ENCODE data around the gene CD82. TPM values are rescaled to one million over a fixed set of nuclear protein-coding genes. Genes with fewer than 3 reads are reported as not detected.

CD82 gene
- polyA plus RNA-seq, 1 of the 3 experiments (the other 2 are of a cell fraction), result 39.2 TPM

DNA sequence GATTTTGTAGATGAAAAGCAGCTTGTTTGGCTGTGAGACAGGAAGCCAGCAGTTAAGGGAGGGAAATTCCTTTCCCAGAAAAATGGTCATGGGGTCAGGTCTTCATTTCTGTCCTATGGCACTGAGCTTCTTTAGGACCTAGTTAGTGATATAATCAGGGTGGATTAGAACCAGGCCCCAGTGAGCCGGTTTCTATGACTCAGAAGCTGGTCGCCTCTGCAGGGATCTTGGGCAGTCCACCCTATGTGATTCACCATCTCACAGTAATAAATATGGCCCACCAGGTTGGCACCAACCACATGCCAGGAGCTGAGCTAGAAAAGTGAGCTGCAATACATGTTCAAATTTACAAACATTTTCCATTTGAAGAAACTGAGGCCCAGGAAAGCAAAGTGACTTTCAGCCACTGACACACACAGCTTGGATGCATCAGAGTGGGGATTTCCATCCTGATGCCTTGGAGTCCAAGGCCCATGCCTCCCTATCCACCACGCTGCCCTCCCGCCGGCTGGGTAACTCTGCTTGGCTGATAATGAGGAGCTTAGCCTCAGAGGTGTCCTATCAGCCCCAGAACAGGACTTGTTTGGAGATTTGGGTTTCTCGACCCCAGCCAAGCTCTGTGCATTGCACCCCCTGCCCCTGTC is 42.0 kb downstream of the CD82 start:
- no peaks in the 10 kb centered on the region for H3K79me2 ChIP-seq (ENCODE audit: insufficient read depth)
- WGBS (ENCODE audit: low lambda C conversion rate), result 57% methylated on average over 6 of the region's 6 CpGs
- H3K36me3 ChIP-seq (replicated peaks in 1 of 2; ENCODE audit: control insufficient read depth in 1 of 2, insufficient read depth in 2 of 2, low read length in 1 of 2), result no peaks in the 10 kb centered on the region
- no peaks in the 10 kb centered on the region for H3K9me3 ChIP-seq
- no peaks in the 10 kb centered on the region for H3F3A ChIP-seq (replicated peaks; ENCODE audit: insufficient read depth)
- no peak overlapping the region for H3K27ac ChIP-seq (ENCODE audit: low read depth in 2 of 2, low read length in 1 of 2)
- no peak overlapping the region for H3K4me2 ChIP-seq
- no peak overlapping the region for H2AFZ ChIP-seq (ENCODE audit: low read depth)
- H3K9me2 ChIP-seq, result no peaks in the 10 kb centered on the region
- H3K4me1 ChIP-seq (ENCODE audit: control insufficient read depth in 1 of 2, insufficient read depth in 2 of 2, low read depth in 1 of 2, low read length in 1 of 2), result peaks cover 0 to 16% of the 10 kb centered on the region in 2 experiments; a peak in 1 of 4 replicates
- no peak overlapping the region for H3K9ac ChIP-seq
- peak; percentile 43 for TF ChIP-seq TCF12 (IDR thresholded peaks at IDR 0.05)
- TF ChIP-seq NFIC (IDR thresholded peaks at IDR 0.05; ENCODE audit: borderline replicate concordance), result peak; percentile 17; the same call in 1 of the 2 replicates
- TF ChIP-seq ZBTB33 (IDR thresholded peaks at IDR 0.05; ENCODE audit: borderline replicate concordance, low read depth), result no peak
- no peak for TF ChIP-seq EZH2phosphoT487 (IDR thresholded peaks at IDR 0.05; ENCODE audit: borderline replicate concordance, low read depth)
- peak; percentile 31; the same call in 1 of the 2 replicates for TF ChIP-seq FOSL2 (IDR thresholded peaks at IDR 0.05; ENCODE audit: borderline replicate concordance, low read depth)
- TF ChIP-seq EP300 (IDR thresholded peaks at IDR 0.05; ENCODE audit: borderline replicate concordance in 1 of 2, low read depth in 1 of 2, low read length in 1 of 2), result no peak
- TF ChIP-seq FOXM1 (IDR thresholded peaks at IDR 0.05; ENCODE audit: low read depth), result no peak
- ChIA-PET POLR2A (interaction anchor here (0.6 kb wide), 1 partner anchor 63 kb away, joined by 3 read pairs; no protein-coding TSS in a partner anchor), CTCF (interaction anchor here (0.6 to 7.2 kb wide), 8 partner anchors 9 to 322 kb away, joined by 3 to 63 read pairs (median 4); no protein-coding TSS in a partner anchor)
- H3K27me3 ChIP-seq (ENCODE audit: insufficient read depth), result no peaks in the 10 kb centered on the region
- H3K4me3 ChIP-seq (ENCODE audit: low read depth in 2 of 2, low read length in 1 of 2), result no peak overlapping the region
- DNase-seq, result no peak
- H4K20me1 ChIP-seq (ENCODE audit: insufficient read depth), result no peaks in the 10 kb centered on the region

DNA sequence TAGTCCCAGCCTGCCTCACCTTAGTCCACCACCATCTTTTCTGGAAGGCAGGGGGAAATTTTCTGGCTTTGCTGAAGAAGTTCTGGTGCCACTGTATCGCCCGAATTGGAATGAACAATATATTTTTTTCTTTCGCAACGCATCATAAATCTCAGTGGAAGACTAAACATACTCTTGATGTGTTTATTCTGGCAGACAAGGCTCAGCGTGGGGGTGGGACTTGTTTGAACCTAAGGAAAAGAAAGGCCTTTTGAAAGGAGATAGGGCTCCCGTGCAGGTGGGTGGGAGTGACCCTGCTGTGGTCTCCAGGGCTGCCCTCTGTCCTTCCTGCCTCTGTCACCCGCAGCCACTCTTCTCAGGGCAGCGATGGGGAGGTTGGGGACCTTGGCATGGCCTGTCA is 42.5 kb downstream of the CD82 start:
- Histone ChIP-seq H3K4me1 (ENCODE audit: control insufficient read depth in 1 of 2, insufficient read depth in 2 of 2, low read depth in 1 of 2, low read length in 1 of 2) (peaks cover 0 to 11% of the 10 kb centered on the region in 2 experiments; a peak in 1 of 4 replicates), H2AFZ (ENCODE audit: low read depth) (no peak overlapping the region), H3K4me2 (no peak overlapping the region), H4K20me1 (ENCODE audit: insufficient read depth) (no peaks in the 10 kb centered on the region), H3K27me3 (ENCODE audit: insufficient read depth) (no peaks in the 10 kb centered on the region), H3F3A (replicated peaks; ENCODE audit: insufficient read depth) (no peaks in the 10 kb centered on the region), H3K36me3 (replicated peaks in 1 of 2; ENCODE audit: control insufficient read depth in 1 of 2, insufficient read depth in 2 of 2, low read length in 1 of 2) (no peaks in the 10 kb centered on the region), H3K9ac (no peak overlapping the region), H3K79me2 (ENCODE audit: insufficient read depth) (no peaks in the 10 kb centered on the region), H3K4me3 (ENCODE audit: low read depth in 2 of 2, low read length in 1 of 2) (no peak overlapping the region), H3K9me2 (no peaks in the 10 kb centered on the region), H3K27ac (ENCODE audit: low read depth in 2 of 2, low read length in 1 of 2) (no peak overlapping the region), H3K9me3 (no peaks in the 10 kb centered on the region)
- no peak for DNase-seq
- WGBS (ENCODE audit: low lambda C conversion rate), result 80% methylated on average over 8 of the region's 8 CpGs
- CTCF ChIA-PET, result interaction anchor here (0.7 to 7.2 kb wide), 5 partner anchors 9 to 322 kb away, joined by 3 to 63 read pairs (median 5); no protein-coding TSS in a partner anchor
- TF ChIP-seq CTCF (IDR thresholded peaks at IDR 0.05) (no peak), MEF2A (IDR thresholded peaks at IDR 0.05; ENCODE audit: borderline replicate concordance, low read depth) (no peak), RXRA (IDR thresholded peaks at IDR 0.05; ENCODE audit: borderline replicate concordance, low read depth) (no peak), EZH2phosphoT487 (IDR thresholded peaks at IDR 0.05; ENCODE audit: borderline replicate concordance, low read depth) (no peak), SMC3 (IDR thresholded peaks at IDR 0.05; ENCODE audit: low read depth, low read length) (no peak), ELF1 (IDR thresholded peaks at IDR 0.05) (no peak), TEAD4 (IDR thresholded peaks at IDR 0.05; ENCODE audit: borderline replicate concordance, insufficient read depth) (no peak), JUND (IDR thresholded peaks at IDR 0.05) (no peak), RFX5 (IDR thresholded peaks at IDR 0.05; ENCODE audit: low read length) (no peak), ZBTB33 (IDR thresholded peaks at IDR 0.05; ENCODE audit: borderline replicate concordance, low read depth) (no peak), FOXM1 (IDR thresholded peaks at IDR 0.05; ENCODE audit: low read depth) (no peak), CHD2 (IDR thresholded peaks at IDR 0.05; ENCODE audit: low read length, partially characterized antibody) (no peak), TAF1 (IDR thresholded peaks at IDR 0.05; ENCODE audit: borderline replicate concordance, low read depth, low read length) (no peak)
- TF ChIP-seq, protein P1, sequence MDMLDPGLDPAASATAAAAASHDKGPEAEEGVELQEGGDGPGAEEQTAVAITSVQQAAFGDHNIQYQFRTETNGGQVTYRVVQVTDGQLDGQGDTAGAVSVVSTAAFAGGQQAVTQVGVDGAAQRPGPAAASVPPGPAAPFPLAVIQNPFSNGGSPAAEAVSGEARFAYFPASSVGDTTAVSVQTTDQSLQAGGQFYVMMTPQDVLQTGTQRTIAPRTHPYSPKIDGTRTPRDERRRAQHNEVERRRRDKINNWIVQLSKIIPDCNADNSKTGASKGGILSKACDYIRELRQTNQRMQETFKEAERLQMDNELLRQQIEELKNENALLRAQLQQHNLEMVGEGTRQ (IDR thresholded peaks at IDR 0.05; ENCODE audit: borderline replicate concordance, low read depth, low read length), result no peak
- POLR2A ChIA-PET, result no interaction called here
